IMR-90 (cell line): ENCODE measurements around the gene KIF5C. TPM values are rescaled to one million over a fixed set of nuclear protein-coding genes. Genes with fewer than 3 reads are reported as not detected.

Experiments
- ATAC-seq: fragments of 200-7000 bp; cut with Tn5 transposase; 2 replicates; pipeline ENCODE4 v1.9.1; 2020; ENCODE audit warnings: low read depth, mild to moderate bottlenecking, moderate library complexity
- BruUV-seq: library from RNA; stranded (reverse); fragments of 400-500 nt; replicated peaks from 2 replicates; lab custom pipeline; 2021; lab: Mats Ljungman, UMichigan
- CTCF ChIA-PET: fragments of 300-600 bp; formaldehyde crosslinking; extraction: SDS; loops from one replicate; lab custom pipeline; 2021; ENCODE audit warnings: antibody characterized with exemption; lab: Yijun Ruan, JAX
- POLR2A ChIA-PET: fragments of 300-600 bp; sonication (Branson Sonifier 250); formaldehyde crosslinking; loops from one replicate; lab custom pipeline; 2022; ENCODE audit warnings: antibody characterized with exemption; ENCODE audit not compliant: unreplicated experiment; lab: Charles Lee
- DNase-seq: peaks from one replicate; pipeline ENCODE4 v3.0.0; 2013
- H2AFZ ChIP-seq: replicated peaks from 2 replicates; pipeline ENCODE3; 2013; ENCODE audit warnings: low read length, mild to moderate bottlenecking; ENCODE audit not compliant: poor library complexity
- H2AK5ac ChIP-seq: 2 replicates; pipeline ENCODE4 v1.6.1; 2013; ENCODE audit warnings: low read depth, low read length, inconsistent platforms
- H2AK9ac ChIP-seq: replicated peaks from 2 replicates; pipeline ENCODE3; 2013; ENCODE audit warnings: mild to moderate bottlenecking, low read depth, low read length, moderate library complexity; ENCODE audit not compliant: poor library complexity
- H2BK120ac ChIP-seq: 2 replicates; pipeline ENCODE4 v1.6.1; 2013; ENCODE audit warnings: low read depth, low read length, inconsistent platforms
- H2BK15ac ChIP-seq: 3 replicates; pipeline ENCODE4 v1.6.1; 2013; ENCODE audit warnings: low read depth, low read length, inconsistent platforms
- H2BK20ac ChIP-seq: 2 replicates; pipeline ENCODE4 v1.6.1; 2013; ENCODE audit warnings: low read depth, mild to moderate bottlenecking, inconsistent platforms, low read length, moderate library complexity
- H2BK5ac ChIP-seq: 2 replicates; pipeline ENCODE4 v1.6.1; 2013; ENCODE audit warnings: mild to moderate bottlenecking, low read depth, low read length, inconsistent platforms; ENCODE audit not compliant: poor library complexity, severe bottlenecking
- H3K14ac ChIP-seq: replicated peaks from 2 replicates; pipeline ENCODE4 v1.6.1; 2013; ENCODE audit warnings: low read depth, low read length, inconsistent platforms
- H3K18ac ChIP-seq: 2 replicates; pipeline ENCODE4 v1.6.1; 2013; ENCODE audit warnings: low read depth, low read length, control low read depth
- H3K23ac ChIP-seq: 2 replicates; pipeline ENCODE4 v1.6.1; 2013; ENCODE audit warnings: low read depth, low read length, inconsistent platforms
- H3K27ac ChIP-seq: 2 replicates; pipeline ENCODE4 v1.5.1; 2013; ENCODE audit warnings: mild to moderate bottlenecking, control low read depth, low read length; ENCODE audit not compliant: insufficient read depth
- H3K27me3 ChIP-seq: 2 replicates; pipeline ENCODE4 v1.6.1; 2013; ENCODE audit warnings: low read length; ENCODE audit not compliant: control insufficient read depth, insufficient read depth
- H3K36me3 ChIP-seq: 2 replicates; pipeline ENCODE4 v1.6.1; 2013; ENCODE audit warnings: low read length, mixed read lengths; ENCODE audit not compliant: control insufficient read depth, insufficient read depth
- H3K4ac ChIP-seq: 2 replicates; pipeline ENCODE4 v1.6.1; 2013; ENCODE audit warnings: low read depth, low read length, inconsistent platforms
- H3K4me1 ChIP-seq: 2 replicates; pipeline ENCODE4 v1.6.1; 2013; ENCODE audit warnings: low read length, mixed read lengths; ENCODE audit not compliant: control insufficient read depth, insufficient read depth
- H3K4me2 ChIP-seq: 2 replicates; pipeline ENCODE4 v1.6.1; 2013; ENCODE audit warnings: low read depth, mild to moderate bottlenecking, control low read depth, low read length, moderate library complexity
- H3K4me3 ChIP-seq: 2 replicates; pipeline ENCODE4 v1.5.1; 2013; ENCODE audit warnings: low read depth, mild to moderate bottlenecking, control low read depth, low read length, moderate library complexity; ENCODE audit not compliant: insufficient read depth
- H3K56ac ChIP-seq: 2 replicates; pipeline ENCODE4 v1.6.1; 2013; ENCODE audit warnings: low read length, inconsistent platforms; ENCODE audit not compliant: insufficient read depth; ENCODE audit errors: extremely low read depth
- H3K79me1 ChIP-seq, 2 experiments: 2 replicates each; pipeline ENCODE4 v1.6.1; 2013; ENCODE audit warnings: low read length in 2 of 2, inconsistent platforms in 1 of 2, low read depth in 1 of 2
- H3K9ac ChIP-seq: 2 replicates; pipeline ENCODE4 v1.6.1; 2013; ENCODE audit warnings: low read depth, low read length, control low read depth
- H3K9me1 ChIP-seq: 2 replicates; pipeline ENCODE4 v1.6.1; 2013; ENCODE audit warnings: low read length, inconsistent platforms; ENCODE audit not compliant: insufficient read depth
- H3K9me3 ChIP-seq: 2 replicates; pipeline ENCODE4 v1.6.1; 2013; ENCODE audit warnings: low read length; ENCODE audit not compliant: control insufficient read depth, insufficient read depth
- H4K20me1 ChIP-seq: 2 replicates; pipeline ENCODE4 v1.6.1; 2013; ENCODE audit warnings: low read length, inconsistent platforms; ENCODE audit not compliant: insufficient read depth
- H4K5ac ChIP-seq: 2 replicates; pipeline ENCODE4 v1.6.1; 2013; ENCODE audit warnings: mild to moderate bottlenecking, low read depth, low read length, control low read depth
- H4K8ac ChIP-seq, 2 experiments: 2 replicates each; pipeline ENCODE4 v1.6.1; 2013; ENCODE audit warnings: low read depth in 2 of 2, low read length in 2 of 2, control low read depth in 1 of 2, inconsistent platforms in 1 of 2
- H4K91ac ChIP-seq: 2 replicates; pipeline ENCODE4 v1.6.1; 2013; ENCODE audit warnings: low read depth, low read length, inconsistent platforms; ENCODE audit not compliant: insufficient read depth
- BHLHE40 ChIP-seq: fragments of 150-350 bp; IDR thresholded peaks from 2 replicates; pipeline ENCODE4 v1.6.1; 2016; ENCODE audit warnings: mild to moderate bottlenecking, low read depth, low read length
- CHD1 ChIP-seq: IDR thresholded peaks from 2 replicates; pipeline ENCODE4 v1.6.1; 2012; ENCODE audit warnings: low read depth, low read length, improper control_type of control experiment
- FOS ChIP-seq: fragments of 150-350 bp; IDR thresholded peaks from 2 replicates; pipeline ENCODE4 v1.6.1; 2016; ENCODE audit warnings: low read depth, low read length
- MAFK ChIP-seq: IDR thresholded peaks from 2 replicates; pipeline ENCODE4 v1.6.1; 2012; ENCODE audit warnings: low read depth, low read length, improper control_type of control experiment
- MAZ ChIP-seq: IDR thresholded peaks from 2 replicates; pipeline ENCODE4 v1.6.1; 2012; ENCODE audit warnings: low read depth, mild to moderate bottlenecking, low read length, improper control_type of control experiment, moderate library complexity, borderline replicate concordance
- MXI1 ChIP-seq: IDR thresholded peaks from 2 replicates; pipeline ENCODE4 v1.6.1; 2012; ENCODE audit warnings: low read depth, mild to moderate bottlenecking, low read length, moderate library complexity, borderline replicate concordance
- NFE2L2 ChIP-seq: fragments of 150-350 bp; IDR thresholded peaks from 2 replicates; pipeline ENCODE4 v1.6.1; 2016; ENCODE audit warnings: low read depth, mild to moderate bottlenecking, low read length
- POLR2A ChIP-seq: IDR thresholded peaks from 2 replicates; pipeline ENCODE4 v1.6.1; 2012; ENCODE audit warnings: mild to moderate bottlenecking, low read depth, low read length
- RAD21 ChIP-seq: IDR thresholded peaks from 2 replicates; pipeline ENCODE4 v1.6.1; 2012; ENCODE audit warnings: low read length, improper control_type of control experiment
- RCOR1 ChIP-seq: IDR thresholded peaks from 2 replicates; pipeline ENCODE4 v1.6.1; 2012; ENCODE audit warnings: mild to moderate bottlenecking, low read length, improper control_type of control experiment; ENCODE audit not compliant: insufficient replicate concordance
- RFX5 ChIP-seq: IDR thresholded peaks from 2 replicates; pipeline ENCODE4 v1.8.0; 2012; ENCODE audit warnings: low read depth, mild to moderate bottlenecking, low read length, moderate library complexity
- SMC3 ChIP-seq: fragments of 150-350 bp; IDR thresholded peaks from 2 replicates; pipeline ENCODE4 v1.6.1; 2016; ENCODE audit warnings: low read depth, mild to moderate bottlenecking, antibody characterized with exemption, low read length, moderate library complexity
- whole genome bisulfite sequencing, 2 experiments: methylation state at CpG; one replicate each; pipeline versions ENCODE4 v1.1.5 to v1.1.7; 2013; ENCODE audit warnings: missing lambda C conversion rate in 2 of 2; ENCODE audit not compliant: insufficient read length in 1 of 2; ENCODE audit errors: extremely low coverage in 2 of 2; 5-methylcytosine and 5-hydroxymethylcytosine counted together
- dilution Hi-C: fragments of 300-500 bp; cut with HindIII; formaldehyde crosslinking; loops from one replicate; pipeline ENCODE4 v1.14.3; 2018; ENCODE audit warnings: low sequenced_read_pairs; ENCODE audit not compliant: unreplicated experiment
- in situ Hi-C: fragments of 300-500 bp; cut with MboI; formaldehyde crosslinking; loops from 3 replicates; pipeline ENCODE4 v1.14.3; 2019; ENCODE audit warnings: low sequenced_read_pairs, inconsistent platforms, mixed read lengths
- intact Hi-C: fragments of 100-400 bp; cut with micrococcal nuclease; formaldehyde crosslinking; loops from 2 replicates; pipeline ENCODE4 v1.10.0; 2022
- polyA plus RNA-seq, 3 experiments: library from polyadenylated mRNA; depleted of rRNA; stranded (reverse); fragments of >200 nt; gene quantifications; 2 replicates each; pipeline ENCODE4 v1.2.3, GENCODE V29; 2012; ENCODE audit warnings: low replicate concordance in 1 of 3
- total RNA-seq: library from RNA; depleted of rRNA; stranded (reverse); fragments of >200 nt; gene quantifications from 2 replicates; pipeline ENCODE4 v1.2.3, GENCODE V29; 2012
- TF ChIP-seq, protein P1 (sequence below): fragments of 150-350 bp; IDR thresholded peaks from 2 replicates; pipeline ENCODE4 v1.6.1; 2017; ENCODE audit warnings: mild to moderate bottlenecking, antibody characterized with exemption, low read length, low read depth
- TF ChIP-seq, protein P2 (sequence below): conservative IDR thresholded peaks from 2 replicates; pipeline ENCODE4 v1.5.1; 2012; ENCODE audit warnings: mild to moderate bottlenecking, low read depth, low read length, improper control_type of control experiment
- TF ChIP-seq, protein P3 (sequence below): fragments of 150-350 bp; IDR thresholded peaks from 2 replicates; pipeline ENCODE4 v1.6.1; 2016; ENCODE audit warnings: low read depth, mild to moderate bottlenecking, low read length, moderate library complexity, borderline replicate concordance

KIF5C gene
- total and polyA plus RNA-seq, 2 of the 4 experiments (the other 2 are of a cell fraction), result 0.10 to 0.18 TPM

DNA sequence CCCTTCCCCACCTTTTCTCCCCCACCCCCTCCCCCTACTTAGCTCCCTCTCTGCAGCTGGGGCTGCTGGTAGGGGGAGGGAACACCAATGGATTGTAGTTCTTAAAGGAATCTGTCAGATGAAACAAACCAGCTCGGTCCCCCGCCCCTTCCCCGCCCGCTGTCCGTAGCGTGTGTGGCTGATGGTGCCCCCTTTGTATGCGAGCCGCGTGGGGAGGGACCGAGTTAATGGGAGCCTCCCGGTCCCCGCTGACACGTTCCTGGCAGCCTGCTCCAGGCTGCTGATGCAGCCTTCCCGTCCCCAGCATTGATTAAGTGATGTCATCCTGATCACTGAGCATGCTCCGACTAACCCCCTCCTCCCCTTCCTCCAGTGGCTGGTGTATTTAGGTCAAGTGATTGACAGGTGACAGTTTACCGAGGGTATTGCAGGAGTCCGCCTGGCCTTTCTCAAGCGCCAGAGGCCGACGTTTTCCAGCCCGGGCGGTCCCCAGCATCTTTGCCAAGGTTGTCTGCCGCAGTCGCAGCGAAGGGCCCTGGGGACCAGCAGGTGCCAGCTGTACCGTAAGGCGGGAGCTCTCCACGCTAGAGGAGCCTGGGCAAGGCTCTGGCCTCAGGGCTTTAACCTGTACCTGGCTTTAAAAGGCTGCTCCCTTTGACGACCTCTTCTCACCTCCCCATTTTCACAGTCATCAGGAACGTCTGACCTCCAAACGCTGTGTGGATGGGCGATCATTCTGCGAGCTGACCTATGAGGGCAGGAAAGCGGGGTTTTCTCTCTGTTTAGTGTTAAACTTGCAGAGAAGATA, 1.8 kb downstream of the KIF5C start:
- POLR2A ChIA-PET, result no interaction called here
- no peak overlapping the region for H3K9ac ChIP-seq
- BruUV-seq, result no TSS peak
- H2BK15ac ChIP-seq, result no peak overlapping the region
- 6% methylated on average over 17 of the region's 34 CpGs; no CpG with 5 or more reads in 1 of the 2 experiments for WGBS, 2 experiments
- no peak overlapping the region for H4K91ac ChIP-seq
- no peak overlapping the region for H3K14ac ChIP-seq
- no peak overlapping the region for H3K4ac ChIP-seq
- no peak overlapping the region for H2AK9ac ChIP-seq
- dilution Hi-C loops (no loop called here), intact Hi-C loops (loop anchor here (5.0 kb wide), 1 partner anchor 229 kb away; no protein-coding TSS in a partner anchor), in situ Hi-C loops (no loop called here)
- no peak overlapping the region for H2BK20ac ChIP-seq
- H2AK5ac ChIP-seq, result no peak overlapping the region
- no peaks in the 10 kb centered on the region for H3K4me1 ChIP-seq
- H4K8ac ChIP-seq, result no peak overlapping the region
- no peak overlapping the region for H2AFZ ChIP-seq
- no peak overlapping the region for H2BK5ac ChIP-seq
- no peaks in the 10 kb centered on the region for H3K36me3 ChIP-seq
- no peaks in the 10 kb centered on the region for H3K79me1 ChIP-seq
- no peaks in the 10 kb centered on the region; the same call in 1 of the 2 replicates for H3K9me3 ChIP-seq
- no peak overlapping the region for H3K4me2 ChIP-seq
- H3K27ac ChIP-seq, result no peak overlapping the region
- H3K27me3 ChIP-seq, result peaks cover 26% of the 10 kb centered on the region
- ATAC-seq (no peak), DNase-seq (no peak)
- no peak overlapping the region for H3K4me3 ChIP-seq
- no peak overlapping the region for H3K18ac ChIP-seq
- H3K23ac ChIP-seq, result no peak overlapping the region
- H4K20me1 ChIP-seq, result no peaks in the 10 kb centered on the region
- H2BK120ac ChIP-seq, result no peak overlapping the region
- CTCF ChIA-PET, result no interaction called here
- no peaks in the 10 kb centered on the region for H3K9me1 ChIP-seq
- H4K5ac ChIP-seq, result no peak overlapping the region
- no peak overlapping the region for H3K56ac ChIP-seq
- TF ChIP-seq MAZ, result no peak
- no peak for TF ChIP-seq SMC3
- TF ChIP-seq FOS, result no peak
- TF ChIP-seq MAFK, result no peak
- TF ChIP-seq, protein P1, sequence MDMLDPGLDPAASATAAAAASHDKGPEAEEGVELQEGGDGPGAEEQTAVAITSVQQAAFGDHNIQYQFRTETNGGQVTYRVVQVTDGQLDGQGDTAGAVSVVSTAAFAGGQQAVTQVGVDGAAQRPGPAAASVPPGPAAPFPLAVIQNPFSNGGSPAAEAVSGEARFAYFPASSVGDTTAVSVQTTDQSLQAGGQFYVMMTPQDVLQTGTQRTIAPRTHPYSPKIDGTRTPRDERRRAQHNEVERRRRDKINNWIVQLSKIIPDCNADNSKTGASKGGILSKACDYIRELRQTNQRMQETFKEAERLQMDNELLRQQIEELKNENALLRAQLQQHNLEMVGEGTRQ, result no peak
- TF ChIP-seq MXI1, result no peak
- no peak for TF ChIP-seq NFE2L2
- TF ChIP-seq, protein P2, sequence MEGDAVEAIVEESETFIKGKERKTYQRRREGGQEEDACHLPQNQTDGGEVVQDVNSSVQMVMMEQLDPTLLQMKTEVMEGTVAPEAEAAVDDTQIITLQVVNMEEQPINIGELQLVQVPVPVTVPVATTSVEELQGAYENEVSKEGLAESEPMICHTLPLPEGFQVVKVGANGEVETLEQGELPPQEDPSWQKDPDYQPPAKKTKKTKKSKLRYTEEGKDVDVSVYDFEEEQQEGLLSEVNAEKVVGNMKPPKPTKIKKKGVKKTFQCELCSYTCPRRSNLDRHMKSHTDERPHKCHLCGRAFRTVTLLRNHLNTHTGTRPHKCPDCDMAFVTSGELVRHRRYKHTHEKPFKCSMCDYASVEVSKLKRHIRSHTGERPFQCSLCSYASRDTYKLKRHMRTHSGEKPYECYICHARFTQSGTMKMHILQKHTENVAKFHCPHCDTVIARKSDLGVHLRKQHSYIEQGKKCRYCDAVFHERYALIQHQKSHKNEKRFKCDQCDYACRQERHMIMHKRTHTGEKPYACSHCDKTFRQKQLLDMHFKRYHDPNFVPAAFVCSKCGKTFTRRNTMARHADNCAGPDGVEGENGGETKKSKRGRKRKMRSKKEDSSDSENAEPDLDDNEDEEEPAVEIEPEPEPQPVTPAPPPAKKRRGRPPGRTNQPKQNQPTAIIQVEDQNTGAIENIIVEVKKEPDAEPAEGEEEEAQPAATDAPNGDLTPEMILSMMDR, result no peak
- no peak for TF ChIP-seq BHLHE40
- TF ChIP-seq RFX5, result no peak
- TF ChIP-seq CHD1, result no peak
- TF ChIP-seq POLR2A, result no peak
- TF ChIP-seq RAD21, result no peak
- no peak for TF ChIP-seq RCOR1
- TF ChIP-seq, protein P3, sequence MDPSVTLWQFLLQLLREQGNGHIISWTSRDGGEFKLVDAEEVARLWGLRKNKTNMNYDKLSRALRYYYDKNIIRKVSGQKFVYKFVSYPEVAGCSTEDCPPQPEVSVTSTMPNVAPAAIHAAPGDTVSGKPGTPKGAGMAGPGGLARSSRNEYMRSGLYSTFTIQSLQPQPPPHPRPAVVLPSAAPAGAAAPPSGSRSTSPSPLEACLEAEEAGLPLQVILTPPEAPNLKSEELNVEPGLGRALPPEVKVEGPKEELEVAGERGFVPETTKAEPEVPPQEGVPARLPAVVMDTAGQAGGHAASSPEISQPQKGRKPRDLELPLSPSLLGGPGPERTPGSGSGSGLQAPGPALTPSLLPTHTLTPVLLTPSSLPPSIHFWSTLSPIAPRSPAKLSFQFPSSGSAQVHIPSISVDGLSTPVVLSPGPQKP, result no peak
